Gastroesophageal sphincter (tissue), 4 donors: Measurements from ENCODE around the gene INSR. TPM values are rescaled to one million over a fixed set of nuclear protein-coding genes. Genes with fewer than 3 reads are reported as not detected.

ENCODE experiments used
- ATAC-seq: fragments of 150-250 bp; one replicate; pipeline ENCODE4 v1.9.1; 2016; ENCODE audit warnings: mild to moderate bottlenecking, moderate library complexity
- H3K27ac ChIP-seq, 4 donors: fragments of 200-600 bp; sonication (generic) in 3 of 4; 1 replicate in 3 of 4; 2 replicates in 1 of 4; pipeline ENCODE4 v1.5.1; 2016 to 2019
- H3K27me3 ChIP-seq: fragments of 200-600 bp; sonication (generic); one replicate; pipeline ENCODE4 v1.5.1; 2019
- H3K36me3 ChIP-seq, 2 donors: fragments of 200-600 bp; sonication (generic); one replicate each; pipeline ENCODE4 v1.5.1; 2019; ENCODE audit warnings: control low read depth in 1 of 2
- H3K4me1 ChIP-seq, 3 donors: fragments of 200-600 bp; sonication (generic); 1 replicate in 2 of 3; 2 replicates in 1 of 3; pipeline ENCODE4 v1.5.1; 2016 to 2019; ENCODE audit warnings: control low read depth in 2 of 3
- H3K4me3 ChIP-seq, 2 donors: fragments of 200-600 bp; sonication (generic); one replicate each; pipeline ENCODE4 v1.5.1; 2019; ENCODE audit warnings: mild to moderate bottlenecking in 1 of 2, moderate library complexity in 1 of 2
- H3K9me3 ChIP-seq, 3 donors: fragments of 200-600 bp; sonication (generic); one replicate each; pipeline ENCODE4 v1.5.1; 2017 to 2019; ENCODE audit warnings: control low read depth in 2 of 3
- EP300 ChIP-seq: sonication (generic); formaldehyde crosslinking; IDR thresholded peaks from one replicate; pipeline ENCODE4 v1.6.1; 2017; ENCODE audit warnings: antibody characterized with exemption, mild to moderate bottlenecking
- POLR2A ChIP-seq, 2 donors: fragments of 450-650 bp; IDR thresholded peaks; one replicate each; pipeline ENCODE4 v1.6.1; 2017; ENCODE audit warnings: antibody characterized with exemption in 2 of 2, mild to moderate bottlenecking in 2 of 2, moderate library complexity in 1 of 2
- POLR2AphosphoS5 ChIP-seq: sonication (generic); formaldehyde crosslinking; IDR thresholded peaks from one replicate; pipeline ENCODE4 v1.6.1; 2017; ENCODE audit warnings: antibody characterized with exemption
- WGBS, 2 donors: methylation state at CpG; one replicate each; pipeline ENCODE4 v1.1.5; 2018; ENCODE audit warnings: low coverage in 1 of 2; 5-methylcytosine and 5-hydroxymethylcytosine counted together
- total RNA-seq, 4 donors: library from RNA; depleted of rRNA; stranded (reverse); fragments of >200 nt; gene quantifications; one replicate each; pipeline ENCODE4 v1.1.0, GENCODE V29; 2016
- TF ChIP-seq, protein P1 (sequence below), 4 experiments: fragments of 200-600 bp in 2 of 4; fragments of 450-650 bp in 2 of 4; sonication (generic) in 1 of 4; IDR thresholded peaks; one replicate each; pipeline ENCODE4 v1.5.1; 2017 to 2019; ENCODE audit warnings: antibody characterized with exemption in 4 of 4, mild to moderate bottlenecking in 2 of 4, moderate library complexity in 2 of 4

The INSR gene
- total RNA-seq, 4 donors from 2014 or later, result 67.6 to 95.6 (median 81.2) TPM

DNA sequence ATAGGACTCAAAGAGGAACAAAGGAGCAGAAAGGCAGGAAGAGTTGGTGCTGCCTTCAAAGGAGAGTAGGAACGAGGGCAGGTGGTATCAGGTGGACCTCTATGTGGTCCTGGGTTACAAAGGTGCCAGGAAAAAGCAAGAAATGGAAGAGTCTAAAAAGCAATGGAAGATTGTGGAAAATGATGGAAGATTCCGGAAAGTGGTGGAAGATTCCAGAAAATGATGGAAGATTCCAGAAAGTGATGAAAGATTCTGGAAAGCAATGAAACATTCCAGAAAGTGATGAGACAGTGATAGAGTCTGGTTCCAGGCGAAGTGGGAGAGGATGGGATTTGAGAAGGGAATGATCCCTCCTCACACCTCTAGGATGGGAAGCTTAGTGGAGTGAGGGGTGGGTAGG is 169.4 kb downstream of the INSR start:
- Histone ChIP-seq H3K27me3 (no peaks in the 10 kb centered on the region), H3K27ac (no peak overlapping the region), H3K36me3 (peaks cover 7 to 94% of the 10 kb centered on the region in 2 donors), H3K9me3 (peaks cover 0 to 20% (median 0%) of the 10 kb centered on the region in 3 donors), H3K4me1 (no peaks in the 10 kb centered on the region), H3K4me3 (no peak overlapping the region)
- TF ChIP-seq, protein P1, sequence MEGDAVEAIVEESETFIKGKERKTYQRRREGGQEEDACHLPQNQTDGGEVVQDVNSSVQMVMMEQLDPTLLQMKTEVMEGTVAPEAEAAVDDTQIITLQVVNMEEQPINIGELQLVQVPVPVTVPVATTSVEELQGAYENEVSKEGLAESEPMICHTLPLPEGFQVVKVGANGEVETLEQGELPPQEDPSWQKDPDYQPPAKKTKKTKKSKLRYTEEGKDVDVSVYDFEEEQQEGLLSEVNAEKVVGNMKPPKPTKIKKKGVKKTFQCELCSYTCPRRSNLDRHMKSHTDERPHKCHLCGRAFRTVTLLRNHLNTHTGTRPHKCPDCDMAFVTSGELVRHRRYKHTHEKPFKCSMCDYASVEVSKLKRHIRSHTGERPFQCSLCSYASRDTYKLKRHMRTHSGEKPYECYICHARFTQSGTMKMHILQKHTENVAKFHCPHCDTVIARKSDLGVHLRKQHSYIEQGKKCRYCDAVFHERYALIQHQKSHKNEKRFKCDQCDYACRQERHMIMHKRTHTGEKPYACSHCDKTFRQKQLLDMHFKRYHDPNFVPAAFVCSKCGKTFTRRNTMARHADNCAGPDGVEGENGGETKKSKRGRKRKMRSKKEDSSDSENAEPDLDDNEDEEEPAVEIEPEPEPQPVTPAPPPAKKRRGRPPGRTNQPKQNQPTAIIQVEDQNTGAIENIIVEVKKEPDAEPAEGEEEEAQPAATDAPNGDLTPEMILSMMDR (IDR thresholded peaks at IDR 0.05), result no peak
- TF ChIP-seq POLR2A (IDR thresholded peaks at IDR 0.05), result no peak
- TF ChIP-seq POLR2AphosphoS5, result no peak
- TF ChIP-seq EP300, result no peak
- no peak for ATAC-seq
- 53 to 62% methylated on average over 3 of the region's 3 CpGs for WGBS, 2 donors

DNA sequence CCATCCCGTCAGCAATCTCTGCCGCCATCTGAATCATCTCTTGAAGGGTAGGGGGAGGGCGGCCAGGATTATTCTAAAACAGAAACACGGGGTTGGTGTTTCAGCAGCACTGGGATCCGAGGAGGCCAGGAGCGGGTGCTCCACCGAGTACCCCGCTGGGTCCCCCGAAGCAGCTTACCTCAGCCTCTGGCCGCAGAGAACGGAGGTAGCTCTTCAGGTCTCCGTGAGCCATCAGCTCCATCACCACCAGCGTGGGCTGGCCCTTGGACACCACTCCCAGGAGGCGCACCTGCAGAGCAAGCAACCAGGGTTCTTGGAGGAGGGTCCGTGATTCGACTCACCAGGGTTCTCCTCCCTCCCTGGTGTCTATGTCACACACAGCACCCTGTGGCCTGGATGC is 171.5 kb downstream of the INSR start:
- Histone ChIP-seq H3K9me3 (peaks cover 0 to 20% (median 0%) of the 10 kb centered on the region in 3 donors), H3K27ac (no peak overlapping the region), H3K4me3 (no peak overlapping the region), H3K36me3 (peaks cover 7 to 93% of the 10 kb centered on the region in 2 donors), H3K4me1 (no peaks in the 10 kb centered on the region), H3K27me3 (no peaks in the 10 kb centered on the region)
- ATAC-seq, result no peak
- TF ChIP-seq POLR2A (IDR thresholded peaks at IDR 0.05), result no peak
- TF ChIP-seq, protein P1 (IDR thresholded peaks at IDR 0.05), result no peak
- no peak for TF ChIP-seq POLR2AphosphoS5
- WGBS, 2 donors, result 100% methylated on average over 2 of the region's 16 CpGs; no CpG with 5 or more reads in 1 of the 2 donors

DNA sequence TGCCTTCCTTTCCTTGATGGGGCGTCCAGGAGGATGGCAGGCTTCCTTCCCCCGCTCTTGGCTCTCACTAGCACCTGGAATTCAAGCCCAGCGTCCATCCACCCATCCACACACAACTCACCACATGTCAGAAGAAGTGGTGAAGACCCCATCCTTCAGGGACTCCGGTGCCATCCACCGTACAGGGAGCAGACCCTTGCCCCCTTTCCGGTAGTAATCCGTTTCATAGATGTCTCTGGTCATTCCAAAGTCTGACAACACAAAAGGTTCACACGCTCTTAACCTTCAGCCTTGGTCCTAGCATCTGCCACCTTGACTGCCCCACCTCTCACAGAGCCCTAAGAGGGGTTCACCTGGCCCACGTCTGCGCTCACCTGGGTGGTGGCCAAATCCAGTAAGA is 173.7 kb downstream of the INSR start:
- Histone ChIP-seq H3K36me3 (peaks cover 0 to 93% of the 10 kb centered on the region in 2 donors), H3K27me3 (no peaks in the 10 kb centered on the region), H3K9me3 (peaks cover 0 to 5% (median 0%) of the 10 kb centered on the region in 3 donors), H3K4me1 (no peaks in the 10 kb centered on the region), H3K27ac (no peak overlapping the region), H3K4me3 (no peak overlapping the region)
- no peak for ATAC-seq
- 87 to 96% methylated on average over 5 to 6 of the region's 10 CpGs for WGBS, 2 donors
- TF ChIP-seq POLR2AphosphoS5 (no peak), POLR2A (IDR thresholded peaks at IDR 0.05) (no peak), EP300 (no peak)
- TF ChIP-seq, protein P1 (IDR thresholded peaks at IDR 0.05), result no peak

DNA sequence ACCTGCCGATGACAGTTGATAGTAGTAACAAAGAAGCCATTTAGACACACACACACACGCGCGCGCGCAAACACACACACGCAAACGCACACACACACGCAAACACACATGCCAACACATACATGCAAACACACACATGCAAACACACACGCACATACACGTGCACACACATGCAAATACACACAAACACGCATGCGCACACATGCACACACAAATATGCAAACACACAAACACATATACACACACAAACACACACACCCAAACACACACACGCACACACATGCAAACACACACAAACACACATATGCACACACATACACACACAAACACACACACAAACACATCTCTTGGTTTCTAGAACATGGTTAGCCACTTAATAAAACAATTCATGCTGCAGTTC is 174.6 kb downstream of the INSR start:
- Histone ChIP-seq H3K4me3 (no peak overlapping the region), H3K27ac (no peak overlapping the region), H3K27me3 (no peaks in the 10 kb centered on the region), H3K9me3 (no peaks in the 10 kb centered on the region), H3K36me3 (peaks cover 0 to 91% of the 10 kb centered on the region in 2 donors), H3K4me1 (no peaks in the 10 kb centered on the region)
- TF ChIP-seq POLR2AphosphoS5 (no peak), POLR2A (IDR thresholded peaks at IDR 0.05) (no peak), EP300 (no peak)
- TF ChIP-seq, protein P1 (IDR thresholded peaks at IDR 0.05), result no peak
- 86 to 93% methylated on average over 6 to 12 of the region's 14 CpGs for WGBS, 2 donors
- ATAC-seq, result no peak

DNA sequence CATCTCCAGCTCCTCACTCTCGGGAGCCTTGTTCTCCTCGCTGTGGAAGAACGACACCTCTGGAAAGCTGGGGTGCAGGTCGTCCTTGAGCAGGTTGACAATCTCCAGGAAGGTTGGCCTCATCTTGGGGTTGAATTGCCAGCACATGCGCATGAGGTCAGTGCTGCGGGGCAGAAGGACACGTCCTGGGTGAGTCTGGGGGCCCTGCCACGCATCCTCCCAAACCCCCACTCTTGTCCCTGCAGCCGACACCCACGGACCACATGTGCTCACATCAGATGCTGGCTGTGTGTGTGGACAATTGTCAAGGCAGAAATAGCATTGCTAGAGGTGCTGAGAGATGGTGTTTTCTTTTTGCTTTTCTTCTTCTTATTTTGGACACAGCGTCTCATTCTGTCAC is 177.0 kb downstream of the INSR start:
- TF ChIP-seq POLR2AphosphoS5, result no peak
- TF ChIP-seq, protein P1 (IDR thresholded peaks at IDR 0.05), result no peak
- no peak for TF ChIP-seq EP300
- no peak for TF ChIP-seq POLR2A (IDR thresholded peaks at IDR 0.05)
- Histone ChIP-seq H3K36me3 (peaks cover 0 to 74% of the 10 kb centered on the region in 2 donors), H3K27ac (no peak overlapping the region), H3K4me3 (no peak overlapping the region), H3K27me3 (no peaks in the 10 kb centered on the region), H3K4me1 (no peaks in the 10 kb centered on the region), H3K9me3 (no peaks in the 10 kb centered on the region)
- 86% methylated on average over 1 of the region's 11 CpGs; no CpG with 5 or more reads in 1 of the 2 donors for WGBS, 2 donors
- no peak for ATAC-seq
